Left lung (tissue), 14 donors: ENCODE data around the gene CDC34. TPM values are rescaled to one million over a fixed set of nuclear protein-coding genes. Genes with fewer than 3 reads are reported as not detected.

Experiments used
- ATAC-seq: fragments of 200-7000 bp; cut with Tn5 transposase; one replicate; pipeline ENCODE4 v1.9.1; 2020; ENCODE audit warnings: moderate library complexity
- DNase-seq, 4 donors: peaks; one replicate each; pipeline ENCODE4 v3.0.0-alpha.2; 2013 to 2020
- H3K27ac ChIP-seq, 2 donors: fragments of 200-600 bp; sonication (generic) in 1 of 2; one replicate each; pipeline versions ENCODE4 v1.5.0 to v1.8.0; 2020 to 2021
- H3K27me3 ChIP-seq, 2 donors: fragments of 200-600 bp; sonication (generic) in 1 of 2; one replicate each; pipeline versions ENCODE4 v1.5.0 to v1.8.0; 2020 to 2021
- H3K36me3 ChIP-seq, 2 donors: fragments of 200-600 bp; sonication (generic) in 1 of 2; one replicate each; pipeline versions ENCODE4 v1.5.0 to v1.8.0; 2020 to 2021
- H3K4me1 ChIP-seq, 2 donors: fragments of 200-600 bp; one replicate each; pipeline ENCODE4 v1.8.0; 2021
- H3K4me3 ChIP-seq, 2 donors: fragments of 200-600 bp; sonication (generic) in 1 of 2; one replicate each; pipeline versions ENCODE4 v1.5.0 to v1.8.0; 2020 to 2021; ENCODE audit warnings: mild to moderate bottlenecking in 1 of 2
- H3K9me3 ChIP-seq, 2 donors: fragments of 200-600 bp; sonication (generic) in 1 of 2; one replicate each; pipeline versions ENCODE4 v1.5.0 to v1.8.0; 2020 to 2021
- CTCF ChIP-seq, 2 donors: fragments of 200-600 bp; sonication (generic) in 1 of 2; IDR thresholded peaks; one replicate each; pipeline versions ENCODE4 v1.5.0 to v1.8.0; 2021; ENCODE audit warnings: antibody characterized with exemption in 2 of 2
- intact Hi-C, 2 donors: fragments of 100-400 bp; cut with DNase I; formaldehyde crosslinking; loops; one replicate each; pipeline versions ENCODE4 v1.11.2 to v1.14.2; 2022
- long read RNA-seq, 12 donors: library from polyadenylated mRNA in 2 of 12; unstranded in 2 of 12; transcript quantifications; one replicate each; pipeline ENCODE4 v2.0.0 and lab custom pipeline, GENCODE V29; 2019 to 2026
- polyA plus RNA-seq, 6 donors: library from polyadenylated mRNA; unstranded; fragments of 120-200 nt; gene quantifications; one replicate each; pipeline ENCODE4 v1.2.1, GENCODE V29; 2013; ENCODE audit not compliant: insufficient read length in 6 of 6
- total RNA-seq, 2 donors: library from RNA; stranded (reverse); fragmentation: NEBNext Ultra II Directional; extraction: Animal tissue kit (Norgen Biotek cat#: 25700); gene quantifications; one replicate each; pipeline ENCODE4 v1.2.1, GENCODE V29; 2021
- donor health status: DM: no; HTN: yes; CAD: no.
- donor health status: DM: no; HTN: no; CAD: no.

CDC34 gene
- total RNA-seq (10 to 100 TPM; 50.9 to 55.5 TPM), polyA plus RNA-seq (10 to 100 TPM; 42.7 to 62.3 (median 55.0) TPM)
- long read RNA-seq, donor 1, transcript CDC34-201 (5 exons, 1,471 nt): major isoform, 41 of 47 reads
- long read RNA-seq, donor 1, partial matches to known transcripts: 5 of 47 reads
- long read RNA-seq, donor 1, other reads (novel, unspliced or antisense): 0 of 47 reads
- long read RNA-seq, donor 2, transcript CDC34-201 (5 exons, 1,471 nt): major isoform, 24 of 36 reads
- long read RNA-seq, donor 2, partial matches to known transcripts: 0 of 36 reads
- long read RNA-seq, donor 2, other reads (novel, unspliced or antisense): 0 of 36 reads
- long read RNA-seq, donor 3, transcript CDC34-201 (5 exons, 1,471 nt): major isoform, 20 of 27 reads
- long read RNA-seq, donor 3, partial matches to known transcripts: 5 of 27 reads
- long read RNA-seq, donor 3, other reads (novel, unspliced or antisense): 0 of 27 reads
- long read RNA-seq, donor 4, transcript CDC34-201 (5 exons, 1,471 nt): major isoform, 6 of 12 reads
- long read RNA-seq, donor 4, partial matches to known transcripts: 2 of 12 reads
- long read RNA-seq, donor 4, other reads (novel, unspliced or antisense): 4 of 12 reads
- long read RNA-seq, donor 5, transcript CDC34-201 (5 exons, 1,471 nt): major isoform, 21 of 23 reads
- long read RNA-seq, donor 5, partial matches to known transcripts: 0 of 23 reads
- long read RNA-seq, donor 5, other reads (novel, unspliced or antisense): 0 of 23 reads
- long read RNA-seq, donor 6, transcript CDC34-201 (5 exons, 1,471 nt): major isoform, 27 of 29 reads
- long read RNA-seq, donor 6, partial matches to known transcripts: 0 of 29 reads
- long read RNA-seq, donor 6, other reads (novel, unspliced or antisense): 0 of 29 reads
- long read RNA-seq, donor 7, transcript CDC34-201 (5 exons, 1,471 nt): major isoform, 32 of 33 reads
- long read RNA-seq, donor 7, partial matches to known transcripts: 0 of 33 reads
- long read RNA-seq, donor 7, other reads (novel, unspliced or antisense): 0 of 33 reads
- long read RNA-seq, donor 8, transcript CDC34-201 (5 exons, 1,471 nt): major isoform, 29 of 33 reads
- long read RNA-seq, donor 8, partial matches to known transcripts: 0 of 33 reads
- long read RNA-seq, donor 8, other reads (novel, unspliced or antisense): 0 of 33 reads
- long read RNA-seq, donor 9, partial matches to known transcripts: 0 of 2 reads
- long read RNA-seq, donor 9, other reads (novel, unspliced or antisense): 0 of 2 reads
- long read RNA-seq, donor 10, partial matches to known transcripts: 3 of 8 reads
- long read RNA-seq, donor 10, other reads (novel, unspliced or antisense): 1 of 8 reads
- long read RNA-seq, donor 11: 0 reads
- long read RNA-seq, donor 12, transcript CDC34-201 (5 exons, 1,471 nt): major isoform, 18 of 20 reads
- long read RNA-seq, donor 12, partial matches to known transcripts: 0 of 20 reads
- long read RNA-seq, donor 12, other reads (novel, unspliced or antisense): 0 of 20 reads

- peak within 1 kb of the TSS; percentile 90 to 97 for H3K4me3 ChIP-seq
- peaks cover 0 to under 1% of the 10 kb centered on the region in 2 donors for H3K27me3 ChIP-seq
- peak; percentile 1 for ATAC-seq
- H3K9me3 ChIP-seq: no peaks in the 10 kb centered on the region
- peaks cover 15 to 34% of the 10 kb centered on the region in 2 donors for H3K4me1 ChIP-seq
- H3K27ac ChIP-seq: peak within 1 kb of the TSS; percentile 92 to 94
- H3K36me3 ChIP-seq: peaks cover 0 to 17% of the 10 kb centered on the region in 2 donors
- intact Hi-C loops: no loop called here
- DNase-seq: no peak
- TF ChIP-seq CTCF (IDR thresholded peaks at IDR 0.05): no peak
Observed at GRCh38 chr19:531753-532560, at the start of gene CDC34. Gene CDC34 (plus strand): TSS chr19:531760. CDS start chr19:531932, 172 bp downstream.

- H3K36me3 ChIP-seq: no peaks in the 10 kb centered on the region
- no peak overlapping the region for H3K27ac ChIP-seq
- ATAC-seq: no peak
- H3K27me3 ChIP-seq: peaks cover 0 to 45% of the 10 kb centered on the region in 2 donors
- peak in 1 of 4 donors; percentile 29 for DNase-seq
- H3K9me3 ChIP-seq: no peaks in the 10 kb centered on the region
- TF ChIP-seq CTCF (IDR thresholded peaks at IDR 0.05): no peak
- peaks cover 0 to 2% of the 10 kb centered on the region in 2 donors for H3K4me1 ChIP-seq
- intact Hi-C loops: no loop called here
- no peak overlapping the region for H3K4me3 ChIP-seq
Observed at GRCh38 chr19:482186-483041, 49.1 kb upstream of the CDC34 start.

GRCh38 chr19:483332-484072 lies 48.1 kb upstream of the CDC34 start:
- Histone ChIP-seq H3K4me1 (peaks cover 2 to 5% of the 10 kb centered on the region in 2 donors), H3K27me3 (peaks cover 0 to 41% of the 10 kb centered on the region in 2 donors), H3K27ac (no peak overlapping the region), H3K4me3 (no peak overlapping the region), H3K9me3 (no peaks in the 10 kb centered on the region), H3K36me3 (no peaks in the 10 kb centered on the region)
- TF ChIP-seq CTCF (IDR thresholded peaks at IDR 0.05): no peak
- DNase-seq (peak in 1 of 4 donors; percentile 63), ATAC-seq (no peak)
- intact Hi-C loops: no loop called here
